CD4-positive, alpha-beta T cell treated with Interleukin-4 for 4 hours (primary cell): ENCODE results near the gene POPDC3.

Experiments
- DNase-seq: peaks from one replicate; pipeline ENCODE4 v3.0.0-alpha.2; 2020

POPDC3 gene

DNA sequence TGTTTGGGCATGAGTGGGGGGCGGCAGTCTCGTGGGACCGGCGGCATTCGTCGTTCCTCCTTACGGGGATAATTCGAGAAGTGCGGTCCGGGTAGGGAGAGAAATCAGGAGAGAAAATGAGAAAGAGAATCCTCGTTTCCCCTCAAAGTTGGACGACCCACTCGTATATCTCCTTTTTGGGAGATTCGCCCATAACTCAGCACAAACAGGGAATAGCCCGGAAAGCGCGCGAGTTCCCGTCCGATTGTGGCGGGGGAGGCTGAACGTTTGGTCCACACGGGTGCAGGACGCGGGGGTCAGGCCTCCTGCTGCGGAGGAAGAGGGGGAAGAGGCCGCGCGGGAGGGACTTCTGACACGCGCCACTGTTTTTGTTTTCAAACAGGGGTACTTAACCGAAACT, 42.4 kb downstream of the POPDC3 start:
- no peak for DNase-seq

DNA sequence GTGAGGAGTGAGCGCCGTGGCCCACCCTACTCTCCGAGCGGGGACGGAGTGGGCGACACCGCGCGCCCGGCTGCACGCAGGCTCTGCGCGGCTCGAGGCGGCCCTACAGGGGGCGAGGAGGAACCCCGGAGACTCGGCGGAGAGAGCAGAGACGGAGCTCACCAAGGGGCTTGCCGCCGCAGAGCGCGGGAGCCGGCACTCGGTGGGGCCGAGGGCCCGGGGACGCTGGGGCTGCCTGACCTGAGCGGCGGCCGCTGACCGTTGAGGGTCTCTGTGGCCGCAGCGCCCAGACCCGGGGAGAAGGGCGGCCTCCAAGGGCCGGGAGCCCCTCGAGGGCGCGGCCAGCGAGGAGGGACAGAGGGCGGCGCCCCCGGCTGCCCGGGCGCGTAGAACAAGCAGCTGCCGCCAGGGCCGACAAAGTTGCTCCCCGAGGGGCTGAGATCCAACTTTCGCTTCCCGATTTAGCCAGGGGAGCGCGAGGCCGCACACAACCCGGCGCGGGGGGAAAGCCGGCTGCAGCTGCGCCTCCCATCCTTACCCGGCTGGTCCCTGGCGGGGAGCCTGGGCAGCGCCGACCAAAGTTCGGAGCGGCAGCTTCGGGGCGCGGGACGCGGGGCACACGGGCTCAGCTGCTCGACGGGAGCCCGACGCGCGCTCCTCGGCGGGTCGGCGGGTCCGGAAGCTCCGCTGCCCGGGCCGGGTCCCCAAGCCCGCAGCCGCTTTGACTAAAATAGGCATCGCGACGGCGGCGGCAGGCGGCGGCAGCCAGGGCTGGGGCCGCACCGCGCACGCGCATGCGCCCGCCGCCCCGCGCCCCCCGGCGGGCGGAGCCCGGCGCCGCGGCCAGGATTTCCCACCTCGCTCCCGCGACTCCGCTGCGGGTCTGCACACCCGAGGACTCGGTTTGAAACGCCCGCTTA, 43.1 kb downstream of the POPDC3 start:
- no peak for DNase-seq

DNA sequence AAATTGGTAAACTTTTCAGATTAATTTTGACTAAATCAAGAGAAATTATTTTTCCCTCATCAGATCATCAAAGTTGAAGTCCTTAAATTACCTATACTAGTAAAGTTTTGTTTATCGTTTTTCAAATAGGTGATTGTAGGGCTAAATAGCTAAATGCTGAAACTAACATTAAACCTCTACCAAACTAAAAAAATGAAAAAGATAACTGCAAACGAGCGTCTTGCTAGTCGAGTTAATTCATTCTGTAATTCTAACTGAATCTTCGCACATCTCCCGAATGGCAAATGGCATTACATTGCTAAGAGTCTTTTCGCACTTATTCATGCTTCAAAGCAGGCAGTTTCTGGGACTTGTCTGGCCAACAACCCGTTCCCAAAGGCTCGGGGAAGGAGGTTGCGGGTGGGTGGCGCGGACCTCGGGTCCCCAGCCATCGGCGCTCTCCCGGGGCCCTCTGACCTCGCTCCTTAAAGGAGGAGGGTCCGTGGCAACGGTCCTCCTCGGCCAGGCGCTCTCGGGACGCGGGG, 43.8 kb downstream of the POPDC3 start:
- no peak for DNase-seq

DNA sequence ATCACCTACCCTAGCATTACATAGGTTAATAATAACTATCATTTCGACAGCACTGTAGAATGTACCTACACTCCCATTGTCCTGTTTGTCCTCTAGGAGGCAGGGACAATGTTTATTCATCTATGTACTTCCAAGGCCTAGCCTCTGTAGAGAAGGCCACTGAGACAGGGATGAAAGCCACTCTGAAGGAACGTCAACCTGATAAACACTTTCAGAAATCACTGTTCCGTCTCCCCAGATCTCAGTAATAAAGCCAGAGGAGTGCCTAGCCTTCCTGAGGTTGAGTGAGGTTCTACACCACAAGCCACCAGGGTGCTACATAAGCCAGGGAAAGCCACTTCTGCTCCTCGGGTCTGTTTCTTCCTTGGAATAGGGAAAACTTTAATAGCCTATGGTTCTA, 44.8 kb downstream of the POPDC3 start:
- no peak for DNase-seq

DNA sequence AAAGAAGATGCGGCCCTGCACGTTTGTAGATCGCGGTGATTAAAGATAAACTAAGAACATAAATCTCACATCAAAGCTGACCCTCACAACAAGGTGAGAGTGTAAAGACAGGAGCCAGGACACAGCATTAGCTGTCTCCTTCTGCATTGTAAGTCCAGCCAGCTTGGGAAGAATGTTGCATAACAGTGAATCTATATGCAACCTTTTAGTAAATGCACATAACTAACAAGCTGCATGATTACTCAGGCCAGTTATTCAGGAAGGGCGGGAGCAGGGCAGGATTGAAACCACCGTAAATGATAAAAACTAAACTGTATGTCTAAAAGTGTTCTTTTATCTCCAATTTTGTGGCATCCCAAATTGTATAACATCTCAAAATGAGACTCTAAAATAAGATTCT, 57.1 kb downstream of the POPDC3 start:
- no peak for DNase-seq

DNA sequence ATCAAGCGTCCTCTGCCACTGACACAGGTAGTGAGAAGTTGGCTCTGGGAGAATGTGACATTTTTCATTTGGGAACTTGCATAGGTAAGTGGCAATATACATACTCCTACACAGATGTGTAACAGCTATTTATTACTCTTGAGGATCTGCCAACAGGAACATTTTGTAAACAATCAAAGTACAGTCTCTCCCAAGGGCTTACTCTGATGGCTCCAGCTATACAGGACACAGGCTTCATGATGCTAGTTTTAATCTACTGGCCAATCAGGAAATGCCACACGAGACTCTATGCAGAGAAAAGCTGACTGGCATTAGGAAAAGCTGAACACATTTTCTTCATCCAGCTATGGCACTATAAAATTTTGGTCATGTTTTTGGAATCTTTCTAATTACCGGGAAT, 57.8 kb downstream of the POPDC3 start:
- DNase-seq, result no peak

DNA sequence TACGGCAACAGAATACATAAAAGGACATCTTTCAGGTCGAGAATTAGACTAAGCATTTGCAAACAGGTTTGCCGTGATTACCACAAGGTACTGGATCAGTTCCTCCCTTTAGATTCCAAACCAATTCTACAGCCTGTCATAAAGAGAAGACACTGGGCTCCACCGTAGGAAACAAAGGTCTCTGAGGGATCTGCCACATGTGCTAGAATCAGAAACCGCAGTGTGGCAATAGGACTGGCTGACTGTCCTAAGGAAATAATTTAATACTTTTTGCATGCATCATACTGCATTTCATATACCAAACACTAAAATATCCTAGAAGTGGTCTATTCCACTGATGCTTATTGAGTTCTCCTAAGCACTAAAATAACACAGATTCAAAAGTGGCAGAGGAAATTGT, 59.2 kb downstream of the POPDC3 start:
- no peak for DNase-seq

DNA sequence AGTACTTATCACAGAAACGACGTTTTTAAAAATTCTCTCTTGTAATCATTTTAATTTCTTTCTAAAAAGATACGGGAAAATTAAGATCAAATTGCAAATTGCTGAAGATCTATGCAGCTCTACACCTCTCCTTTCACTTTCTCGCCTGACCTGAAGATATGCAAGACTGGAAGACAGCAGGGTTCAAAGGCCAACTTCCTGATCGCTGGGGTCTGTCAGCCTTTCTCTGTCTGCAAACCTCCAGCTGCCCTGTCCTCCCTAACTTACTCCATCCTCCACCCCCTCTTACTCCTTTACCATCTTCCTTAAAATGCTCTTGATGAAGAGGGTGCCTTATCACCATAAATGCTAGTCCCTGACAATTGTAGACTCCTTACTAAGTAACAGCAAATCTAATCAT, 63.7 kb downstream of the POPDC3 start:
- no peak for DNase-seq

DNA sequence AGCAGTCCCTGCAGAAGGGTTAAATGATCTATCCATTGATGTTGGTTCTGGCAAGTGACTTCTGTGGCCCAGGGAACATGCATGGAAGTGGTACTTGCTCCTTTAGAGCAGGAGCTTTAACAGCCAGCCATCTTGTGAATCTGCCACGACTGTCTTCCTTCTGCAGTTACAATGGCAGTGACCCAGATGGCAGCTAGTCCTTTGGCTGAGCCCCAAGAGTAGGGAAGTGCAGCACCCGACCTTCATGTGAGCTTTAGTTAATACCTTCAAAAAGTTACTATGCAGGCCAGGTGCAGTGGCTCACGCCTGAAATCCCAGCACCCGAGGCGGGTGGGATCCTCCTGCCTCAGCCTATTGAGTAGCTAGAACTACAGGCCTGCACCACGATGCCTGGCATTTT, 66.4 kb downstream of the POPDC3 start:
- DNase-seq, result no peak

DNA sequence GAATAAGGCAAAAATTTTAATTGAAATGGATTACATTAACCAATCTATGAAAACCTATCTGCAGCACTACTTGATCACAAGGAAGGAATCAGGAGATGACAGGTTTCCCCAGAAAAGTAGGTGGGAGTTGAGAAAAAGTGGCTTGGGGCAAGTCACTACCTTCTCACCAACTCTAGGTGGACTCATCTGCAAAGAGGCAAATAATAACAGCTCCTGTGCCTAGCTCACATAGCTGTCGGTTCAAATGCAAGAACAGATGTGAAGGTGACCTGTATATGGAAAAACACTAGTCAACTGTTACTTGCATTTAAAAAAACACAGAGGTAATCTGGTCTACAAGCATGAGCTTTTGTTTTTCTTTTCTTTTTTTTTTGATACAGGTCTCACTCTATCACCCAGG, 67.2 kb downstream of the POPDC3 start:
- no peak for DNase-seq

DNA sequence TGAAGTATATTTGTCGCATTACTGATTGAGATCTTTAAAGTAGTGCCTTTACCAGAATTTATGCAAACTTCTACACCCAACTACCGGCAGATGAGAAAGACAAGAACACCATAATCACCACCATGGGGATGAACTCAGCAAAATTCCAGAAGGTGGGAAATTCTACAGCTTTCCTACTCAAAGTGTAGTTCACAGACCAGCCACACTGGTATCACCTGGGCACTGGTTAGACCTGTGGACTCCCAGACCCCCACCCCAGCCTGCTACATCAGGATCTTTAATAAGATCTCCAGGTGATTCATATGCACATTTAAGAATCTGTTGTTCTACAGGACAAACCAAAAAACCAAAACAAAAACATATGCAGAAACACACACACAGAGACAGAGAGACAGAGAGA, 67.9 kb downstream of the POPDC3 start:
- no peak for DNase-seq

DNA sequence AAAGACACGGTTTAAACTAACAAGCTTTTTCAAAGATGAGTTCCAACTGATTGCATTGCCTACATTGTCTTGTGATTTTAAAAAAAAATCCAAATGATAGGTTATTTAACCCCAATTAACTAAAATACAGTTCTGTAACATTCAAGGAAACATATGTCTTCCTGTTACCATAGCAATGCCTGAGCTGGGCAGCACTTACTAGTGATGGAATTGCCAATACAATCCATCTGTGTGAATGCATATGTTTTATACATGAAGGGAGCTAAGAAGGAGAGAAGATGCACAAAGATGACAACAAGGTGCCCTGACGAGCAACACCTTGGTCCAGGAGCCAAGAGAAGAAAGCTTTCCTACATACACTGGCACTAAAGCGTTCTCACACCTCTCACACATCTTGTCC, 68.7 kb downstream of the POPDC3 start:
- no peak for DNase-seq

DNA sequence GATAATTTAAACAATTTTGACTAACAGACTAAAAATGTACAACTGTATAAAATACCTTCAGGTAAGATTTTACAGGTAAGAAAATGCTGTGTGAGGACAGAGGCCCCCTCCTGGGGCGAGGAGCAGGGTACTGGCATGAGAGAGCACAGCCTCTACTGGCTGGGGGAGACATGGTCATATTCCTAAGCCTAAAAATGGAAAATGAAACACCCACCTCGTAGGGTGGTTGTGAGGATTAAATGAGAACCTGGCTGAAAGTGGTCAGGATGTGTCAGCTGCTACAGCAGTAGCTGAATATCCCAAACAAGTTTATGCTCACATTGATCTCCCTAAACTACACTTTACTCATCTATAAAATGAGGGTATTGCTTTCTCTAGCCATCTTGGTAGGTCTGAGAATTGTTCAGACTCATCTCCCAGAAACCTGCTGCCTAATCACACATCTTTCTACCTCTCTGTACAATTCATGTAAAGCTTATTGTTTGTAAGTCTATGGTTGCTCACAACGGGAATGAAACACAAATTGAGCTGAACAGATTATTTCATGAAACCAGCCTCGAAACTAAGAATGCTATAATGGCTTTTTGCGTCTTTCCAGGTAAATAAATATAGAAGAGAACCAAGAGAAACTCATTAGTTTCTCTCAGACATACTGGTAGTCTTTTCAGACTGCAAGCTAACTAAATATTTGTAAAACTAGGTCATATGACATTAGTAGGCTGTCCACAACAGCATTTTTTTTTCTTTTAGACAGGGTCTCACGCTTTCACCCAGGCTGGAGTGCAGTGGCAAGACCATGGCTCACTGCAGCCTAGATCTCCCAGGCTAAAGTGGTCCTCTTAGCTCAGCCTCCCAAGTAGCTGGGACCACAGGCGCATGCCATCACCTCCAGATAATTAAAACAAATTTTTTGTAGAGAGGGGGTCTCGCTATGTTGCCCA, 69.6 kb downstream of the POPDC3 start:
- DNase-seq, result no peak

DNA sequence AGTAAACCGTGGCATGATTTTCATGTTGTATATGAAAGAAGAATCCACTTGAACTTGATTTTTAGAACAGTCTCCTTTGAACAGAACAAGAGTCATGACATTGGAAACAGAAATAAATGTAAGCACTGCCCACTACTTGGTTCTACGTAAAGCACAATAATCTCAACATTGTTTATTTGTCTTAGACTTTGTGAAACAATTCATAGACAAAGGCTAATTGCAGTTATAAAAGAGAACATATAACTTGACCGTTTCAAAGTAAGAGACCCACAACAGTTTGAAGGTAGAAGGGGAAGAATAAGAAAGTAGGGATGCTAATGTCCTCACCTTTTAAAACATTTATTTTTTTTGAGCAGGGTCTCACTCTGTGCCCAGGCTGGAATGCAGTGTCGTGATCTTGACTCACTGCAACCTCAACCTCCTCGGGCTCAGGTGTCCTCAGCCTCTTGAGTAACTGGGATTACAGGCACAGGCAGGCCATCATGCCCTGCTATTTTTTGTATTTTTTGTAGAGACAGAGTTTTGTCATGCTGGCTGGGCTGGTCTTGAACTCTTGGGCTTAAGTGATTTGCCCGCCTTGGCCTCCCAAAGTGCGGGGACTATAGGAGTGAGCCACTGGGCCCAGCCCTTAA, 71.1 kb downstream of the POPDC3 start:
- DNase-seq, result no peak
